ENCODE results near the gene HLA-DQB1.

DNA sequence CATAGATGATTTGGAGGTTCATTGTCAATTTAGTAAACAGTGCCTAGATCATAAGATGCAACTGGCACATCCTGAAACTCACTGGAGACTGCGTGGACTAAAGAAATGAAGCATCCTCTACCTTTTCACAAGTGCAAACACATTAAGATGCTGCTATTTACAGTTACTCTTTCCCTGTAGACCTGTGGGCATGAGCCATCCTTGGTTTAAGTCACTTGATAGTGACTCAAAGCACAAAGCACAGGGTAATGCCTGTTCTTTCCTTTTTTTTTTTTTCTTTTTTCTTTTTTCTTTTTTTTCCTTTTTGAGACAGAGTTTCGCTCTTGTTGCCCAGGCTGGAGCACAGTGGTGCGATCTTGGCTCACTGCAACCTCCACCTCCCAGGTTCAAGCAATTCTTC lies 39.2 kb downstream of the HLA-DQB1 start:
- TF ChIP-seq, protein P1, sequence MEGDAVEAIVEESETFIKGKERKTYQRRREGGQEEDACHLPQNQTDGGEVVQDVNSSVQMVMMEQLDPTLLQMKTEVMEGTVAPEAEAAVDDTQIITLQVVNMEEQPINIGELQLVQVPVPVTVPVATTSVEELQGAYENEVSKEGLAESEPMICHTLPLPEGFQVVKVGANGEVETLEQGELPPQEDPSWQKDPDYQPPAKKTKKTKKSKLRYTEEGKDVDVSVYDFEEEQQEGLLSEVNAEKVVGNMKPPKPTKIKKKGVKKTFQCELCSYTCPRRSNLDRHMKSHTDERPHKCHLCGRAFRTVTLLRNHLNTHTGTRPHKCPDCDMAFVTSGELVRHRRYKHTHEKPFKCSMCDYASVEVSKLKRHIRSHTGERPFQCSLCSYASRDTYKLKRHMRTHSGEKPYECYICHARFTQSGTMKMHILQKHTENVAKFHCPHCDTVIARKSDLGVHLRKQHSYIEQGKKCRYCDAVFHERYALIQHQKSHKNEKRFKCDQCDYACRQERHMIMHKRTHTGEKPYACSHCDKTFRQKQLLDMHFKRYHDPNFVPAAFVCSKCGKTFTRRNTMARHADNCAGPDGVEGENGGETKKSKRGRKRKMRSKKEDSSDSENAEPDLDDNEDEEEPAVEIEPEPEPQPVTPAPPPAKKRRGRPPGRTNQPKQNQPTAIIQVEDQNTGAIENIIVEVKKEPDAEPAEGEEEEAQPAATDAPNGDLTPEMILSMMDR (conservative IDR thresholded peaks at IDR 0.05; ENCODE audit: low read length): no peak
- TF ChIP-seq EZH2phosphoT487 (IDR thresholded peaks at IDR 0.05; ENCODE audit: borderline replicate concordance): no peak

All from Loucy (cell line).